Lower leg skin (tissue), 3 donors: ENCODE measurements around the gene ABLIM1.

Source experiments
- CTCF ChIP-seq, 3 donors: fragments of 450-650 bp; IDR thresholded peaks; one replicate each; pipeline ENCODE4 v1.5.1; 2016; ENCODE audit warnings: antibody characterized with exemption in 3 of 3, mild to moderate bottlenecking in 3 of 3, moderate library complexity in 2 of 3
- POLR2A ChIP-seq, 2 donors: fragments of 450-650 bp; IDR thresholded peaks; one replicate each; pipeline ENCODE4 v1.6.1; 2016 to 2017; ENCODE audit warnings: antibody characterized with exemption in 2 of 2, mild to moderate bottlenecking in 1 of 2, moderate library complexity in 1 of 2

GRCh38 chr10:114576132-114576487 lies 82.0 kb downstream of the ABLIM1 start:
- TF ChIP-seq POLR2A (IDR thresholded peaks at IDR 0.05) (no peak), CTCF (IDR thresholded peaks at IDR 0.05) (no peak)
